H1 (cell line): Measurements from ENCODE around the gene DAP. TPM values are rescaled to one million over a fixed set of nuclear protein-coding genes. Genes with fewer than 3 reads are reported as not detected.

Experiments
- CTCF ChIA-PET: fragments of 300-600 bp; sonication (Branson Sonifier 250); formaldehyde crosslinking; loops from one replicate; lab custom pipeline; 2021; ENCODE audit not compliant: partially characterized antibody; lab: Charles Lee
- POLR2A ChIA-PET: fragments of 300-600 bp; sonication (Branson Sonifier 250); formaldehyde crosslinking; loops from one replicate; lab custom pipeline; 2021; ENCODE audit warnings: inconsistent platforms; ENCODE audit not compliant: partially characterized antibody; lab: Charles Lee
- DNase-seq, 2 experiments: peaks; one replicate each; pipeline versions ENCODE4 v3.0.0 to v3.0.0-alpha.2; 2010 to 2022; ENCODE audit warnings: low spot score in 2 of 2, low read depth in 1 of 2, mixed read lengths in 1 of 2
- FAIRE-seq: peaks from 2 replicates; lab custom pipeline; 2011; peaks lifted over from hg19 to GRCh38; lab: Jason Lieb, UNC
- H2AFZ ChIP-seq: 2 replicates; pipeline ENCODE4 v1.8.1; 2012; ENCODE audit warnings: low read length, inconsistent platforms
- H2AK5ac ChIP-seq: 2 replicates; pipeline ENCODE4 v1.6.1; 2013; ENCODE audit warnings: low read depth, low read length
- H2BK120ac ChIP-seq: replicated peaks from 2 replicates; pipeline ENCODE3; 2013; ENCODE audit warnings: low read depth, low read length, inconsistent platforms
- H2BK12ac ChIP-seq: 2 replicates; pipeline ENCODE4 v1.6.1; 2013; ENCODE audit warnings: low read depth, low read length
- H2BK15ac ChIP-seq: 2 replicates; pipeline ENCODE4 v1.6.1; 2013; ENCODE audit warnings: low read length
- H2BK20ac ChIP-seq: 2 replicates; pipeline ENCODE4 v1.6.1; 2013; ENCODE audit warnings: low read length
- H2BK5ac ChIP-seq: 2 replicates; pipeline ENCODE4 v1.6.1; 2013; ENCODE audit warnings: low read depth, low read length
- H3K14ac ChIP-seq: 2 replicates; pipeline ENCODE4 v1.6.1; 2013; ENCODE audit warnings: inconsistent platforms; ENCODE audit not compliant: insufficient read length
- H3K18ac ChIP-seq: 2 replicates; pipeline ENCODE4 v1.6.1; 2013; ENCODE audit warnings: low read length; ENCODE audit errors: extremely low read depth
- H3K23ac ChIP-seq: 2 replicates; pipeline ENCODE4 v1.6.1; 2013; ENCODE audit warnings: inconsistent platforms; ENCODE audit not compliant: insufficient read length
- H3K23me2 ChIP-seq: 2 replicates; pipeline ENCODE4 v1.6.1; 2013; ENCODE audit warnings: low read depth, low read length
- H3K27ac ChIP-seq: 2 replicates; pipeline ENCODE4 v1.6.1; 2011; ENCODE audit warnings: low read depth, low read length, inconsistent platforms
- H3K27me3 ChIP-seq, 4 experiments: replicated peaks in 1 of 4; 1 replicate in 1 of 4; 2 replicates in 3 of 4; pipeline versions ENCODE4 v1.6.1 to v1.8.1; 2011 to 2013; ENCODE audit warnings: low read length in 3 of 4, mild to moderate bottlenecking in 3 of 4, inconsistent platforms in 2 of 4, mixed read lengths in 2 of 4, moderate library complexity in 1 of 4; ENCODE audit not compliant: control insufficient read depth in 3 of 4, insufficient read depth in 3 of 4; ENCODE audit errors: extremely low read depth in 1 of 4
- H3K36me3 ChIP-seq, 4 experiments: 2 replicates each; pipeline versions ENCODE4 v1.6.1 to v1.8.1; 2011 to 2013; ENCODE audit warnings: mild to moderate bottlenecking in 4 of 4, low read length in 3 of 4, moderate library complexity in 2 of 4, control low read depth in 1 of 4, inconsistent platforms in 1 of 4; ENCODE audit not compliant: insufficient read depth in 4 of 4, control insufficient read depth in 2 of 4
- H3K4ac ChIP-seq: replicated peaks from 2 replicates; pipeline ENCODE3; 2013; ENCODE audit warnings: low read length, low read depth, mixed read lengths, inconsistent platforms; ENCODE audit not compliant: insufficient read length
- H3K4me1 ChIP-seq, 4 experiments: replicated peaks in 1 of 4; 1 replicate in 1 of 4; 2 replicates in 3 of 4; pipeline versions ENCODE4 v1.6.1 to v1.8.1; 2011 to 2013; ENCODE audit warnings: low read length in 3 of 4, inconsistent platforms in 2 of 4, mixed read lengths in 1 of 4; ENCODE audit not compliant: insufficient read depth in 4 of 4, control insufficient read depth in 3 of 4
- H3K4me2 ChIP-seq, 2 experiments: 2 replicates each; pipeline versions ENCODE4 v1.6.1 to v1.8.1; 2011 to 2013; ENCODE audit warnings: low read depth in 2 of 2, low read length in 2 of 2, control low read depth in 1 of 2, inconsistent platforms in 1 of 2, mild to moderate bottlenecking in 1 of 2; ENCODE audit not compliant: insufficient read depth in 1 of 2
- H3K4me3 ChIP-seq, 4 experiments: fragments of 200-600, 300-600 bp in 1 of 4; sonication (generic), shearing (Covaris generic), sonication (Bioruptor Twin) in 1 of 4; 2 replicates each; pipeline versions ENCODE4 v1.5.1 to v1.8.1; 2011 to 2016; ENCODE audit warnings: low read length in 4 of 4, low read depth in 3 of 4, control low read depth in 2 of 4, inconsistent platforms in 2 of 4, mild to moderate bottlenecking in 2 of 4, mixed read lengths in 1 of 4, moderate library complexity in 1 of 4; ENCODE audit not compliant: insufficient read depth in 2 of 4; ENCODE audit errors: extremely low read depth in 1 of 4
- H3K56ac ChIP-seq: replicated peaks from 2 replicates; pipeline ENCODE3; 2013; ENCODE audit warnings: low read depth, mild to moderate bottlenecking, mixed read lengths, low read length, inconsistent platforms; ENCODE audit not compliant: insufficient read length
- H3K79me1 ChIP-seq: 2 replicates; pipeline ENCODE4 v1.6.1; 2013; ENCODE audit warnings: low read depth, low read length, control low read depth
- H3K79me2 ChIP-seq, 2 experiments: 2 replicates each; pipeline versions ENCODE4 v1.6.1 to v1.8.1; 2012 to 2013; ENCODE audit warnings: low read length in 2 of 2, mild to moderate bottlenecking in 2 of 2, inconsistent platforms in 1 of 2; ENCODE audit not compliant: insufficient read depth in 2 of 2, control insufficient read depth in 1 of 2
- H3K9ac ChIP-seq, 4 experiments: replicated peaks in 1 of 4; 1 replicate in 1 of 4; 2 replicates in 3 of 4; pipeline versions ENCODE4 v1.6.1 to v1.8.1; 2011 to 2013; ENCODE audit warnings: low read depth in 3 of 4, low read length in 3 of 4, control low read depth in 2 of 4, mild to moderate bottlenecking in 2 of 4, moderate library complexity in 2 of 4, inconsistent platforms in 1 of 4; ENCODE audit errors: extremely low read depth in 1 of 4
- H3K9me3 ChIP-seq, 2 experiments: 2 replicates each; pipeline versions ENCODE4 v1.6.1 to v1.8.1; 2012 to 2013; ENCODE audit warnings: mild to moderate bottlenecking in 2 of 2, moderate library complexity in 2 of 2, control low read depth in 1 of 2, inconsistent platforms in 1 of 2, low read depth in 1 of 2, low read length in 1 of 2, mixed read lengths in 1 of 2; ENCODE audit not compliant: insufficient read depth in 2 of 2
- H4K20me1 ChIP-seq, 2 experiments: replicated peaks in 1 of 2; 2 replicates each; pipeline versions ENCODE3 to v1.8.1; 2011 to 2013; ENCODE audit warnings: inconsistent platforms in 2 of 2, low read length in 2 of 2, mild to moderate bottlenecking in 1 of 2; ENCODE audit not compliant: insufficient read depth in 2 of 2, control insufficient read depth in 1 of 2
- H4K5ac ChIP-seq: 2 replicates; pipeline ENCODE4 v1.6.1; 2013; ENCODE audit warnings: low read length, low read depth, mixed read lengths, inconsistent platforms; ENCODE audit not compliant: insufficient read length
- H4K8ac ChIP-seq: 2 replicates; pipeline ENCODE4 v1.8.0; 2013; ENCODE audit warnings: mild to moderate bottlenecking, moderate library complexity, low read length, inconsistent platforms; ENCODE audit not compliant: insufficient read depth; ENCODE audit errors: extremely low read depth
- H4K91ac ChIP-seq: replicated peaks from 2 replicates; pipeline ENCODE3; 2013; ENCODE audit warnings: low read length, mixed read lengths, inconsistent platforms; ENCODE audit not compliant: insufficient read length
- BCL11A ChIP-seq, 2 experiments: IDR thresholded peaks; one replicate each; pipeline ENCODE4 v1.6.1; 2011; ENCODE audit warnings: low read depth in 2 of 2, low read length in 2 of 2, mild to moderate bottlenecking in 2 of 2
- EZH2 ChIP-seq: fragments of 200-600 bp; sonication (generic); IDR thresholded peaks from 2 replicates; pipeline ENCODE4 v1.7.1; 2012; ENCODE audit warnings: low read depth, mild to moderate bottlenecking, moderate library complexity, low read length, inconsistent platforms; ENCODE audit not compliant: severe bottlenecking
- SP4 ChIP-seq: IDR thresholded peaks from 2 replicates; pipeline ENCODE4 v1.6.1; 2012; ENCODE audit warnings: low read length, inconsistent platforms
- WGBS, 2 experiments: shearing (Covaris generic) in 1 of 2; methylation state at CpG; one replicate each; pipeline versions ENCODE4 v1.1.6 to v1.1.7; 2013 to 2015; ENCODE audit warnings: low lambda C conversion rate in 2 of 2, mixed read lengths in 2 of 2, inconsistent platforms in 1 of 2, low coverage in 1 of 2, missing lambda C conversion rate in 1 of 2; ENCODE audit not compliant: insufficient replicate concordance in 2 of 2, insufficient coverage in 1 of 2, insufficient read length in 1 of 2; ENCODE audit errors: extremely low coverage in 1 of 2, missing lambda C conversion rate in 1 of 2; 5-methylcytosine and 5-hydroxymethylcytosine counted together
- polyA plus RNA-seq, 7 experiments: library from polyadenylated mRNA; depleted of rRNA in 3 of 7; stranded (reverse) in 5 of 7; unstranded in 2 of 7; fragments of >200 nt in 5 of 7; fragments of 200-250 nt in 2 of 7; gene quantifications; 1 replicate in 5 of 7; 2 replicates in 1 of 7; 4 replicates in 1 of 7; pipeline versions ENCODE4 v1.2.1 to v1.2.3, GENCODE V29; 2011 to 2013; ENCODE audit warnings: missing spikeins in 2 of 7, mixed read lengths in 2 of 7
- total RNA-seq: library from RNA; stranded (reverse); fragmentation: NEBNext Ultra II Directional; extraction: Animal tissue kit (Norgen Biotek cat#: 25700); gene quantifications from 2 replicates; pipeline ENCODE4 v1.2.1, GENCODE V29; 2021

Gene DAP
- total and polyA plus RNA-seq, 2 of the 8 experiments (the other 6 are each of a cell fraction or from before 2014, with no cell fraction given) = 26.2 to 44.4 TPM

GRCh38 chr5:10705747-10706146 is 55.3 kb downstream of the DAP start:
- CTCF ChIA-PET = interaction anchor here (1.0 to 1.2 kb wide), 3 partner anchors 11 to 282 kb away, joined by 3 to 4 read pairs (median 3); no protein-coding TSS in a partner anchor

More at GRCh38 chr5:10705747-10706146, 55.3 kb downstream of the DAP start:
- DNase-seq = no peak
- Histone ChIP-seq H4K91ac (no peak overlapping the region), H2BK120ac (no peak overlapping the region), H2BK15ac (no peak overlapping the region), H3K79me1 (peaks cover 6% of the 10 kb centered on the region; the same call in 1 of the 2 replicates), H4K8ac (no peak overlapping the region), H3K14ac (no peak overlapping the region), H3K27ac (no peak overlapping the region), H2BK5ac (no peak overlapping the region), H3K79me2 (no peaks in the 10 kb centered on the region), H3K23me2 (peaks cover 3% of the 10 kb centered on the region; the same call in 1 of the 2 replicates), H3K9ac (no peak overlapping the region), H2AFZ (no peak overlapping the region), H3K4me3 (no peak overlapping the region), H3K4me2 (no peak overlapping the region), H3K4me1 (peaks cover 0 to 16% (median 11%) of the 10 kb centered on the region in 4 experiments; a peak in 6 of 7 replicates), H3K56ac (no peak overlapping the region), H4K20me1 (peaks cover 1 to 7% of the 10 kb centered on the region in 2 experiments), H3K36me3 (no peaks in the 10 kb centered on the region), H3K23ac (no peak overlapping the region), H3K27me3 (no peaks in the 10 kb centered on the region), H2BK20ac (no peak overlapping the region), H3K18ac (no peak overlapping the region), H2BK12ac (no peak overlapping the region), H4K5ac (no peak overlapping the region), H3K4ac (no peak overlapping the region), H2AK5ac (no peak overlapping the region), H3K9me3 (no peaks in the 10 kb centered on the region)
- TF ChIP-seq BCL11A (IDR thresholded peaks at IDR 0.05; ENCODE audit: low read depth in 2 of 2, low read length in 2 of 2) = no peak
- no peak for TF ChIP-seq EZH2
- no peak for TF ChIP-seq SP4
- POLR2A ChIA-PET = interaction anchor here (2.4 kb wide), 1 partner anchor 55 kb away, joined by 7 read pairs; the partner anchor contains the start of gene DAP
- 89% methylated on average over 2 of the region's 2 CpGs; no CpG with 5 or more reads in 1 of the 2 experiments for WGBS, 2 experiments
- no peak for FAIRE-seq
